C4-2B (cell line): ENCODE measurements around the gene PRKCB.

Experiments
- CTCF ChIP-seq: fragments of 450-650 bp; conservative IDR thresholded peaks from 2 replicates; pipeline ENCODE4 v1.5.1; 2017; ENCODE audit warnings: mild to moderate bottlenecking
- ZFX ChIP-seq: fragments of 450-650 bp; IDR thresholded peaks from 2 replicates; pipeline ENCODE4 v1.6.1; 2017

GRCh38 chr16:24085666-24086065 is 249.9 kb downstream of the PRKCB start:
- TF ChIP-seq CTCF, result no peak
- no peak for TF ChIP-seq ZFX
